GM18870 (cell line): ENCODE results near the gene ST8SIA5.
"Not testable (repeated sequence)": the region's sequence is repeated elsewhere in the genome, so short reads cannot be mapped to it uniquely, and the experiment has no call there.

Source experiments
- ATAC-seq: cut with Tn5 transposase; IDR thresholded peaks from one replicate; pipeline ENCODE4 v1.9.1; 2021; ENCODE audit warnings: moderate library complexity; ENCODE audit not compliant: unreplicated experiment

Gene ST8SIA5, protein sequence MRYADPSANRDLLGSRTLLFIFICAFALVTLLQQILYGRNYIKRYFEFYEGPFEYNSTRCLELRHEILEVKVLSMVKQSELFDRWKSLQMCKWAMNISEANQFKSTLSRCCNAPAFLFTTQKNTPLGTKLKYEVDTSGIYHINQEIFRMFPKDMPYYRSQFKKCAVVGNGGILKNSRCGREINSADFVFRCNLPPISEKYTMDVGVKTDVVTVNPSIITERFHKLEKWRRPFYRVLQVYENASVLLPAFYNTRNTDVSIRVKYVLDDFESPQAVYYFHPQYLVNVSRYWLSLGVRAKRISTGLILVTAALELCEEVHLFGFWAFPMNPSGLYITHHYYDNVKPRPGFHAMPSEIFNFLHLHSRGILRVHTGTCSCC

GRCh38 chr18:46756559-46757201 is at the start of gene ST8SIA5:
Gene ST8SIA5, minus strand, starts transcription at chr18:46757053. Its CDS starts 545 bp downstream, at chr18:46756508.
- no peak for ATAC-seq

DNA sequence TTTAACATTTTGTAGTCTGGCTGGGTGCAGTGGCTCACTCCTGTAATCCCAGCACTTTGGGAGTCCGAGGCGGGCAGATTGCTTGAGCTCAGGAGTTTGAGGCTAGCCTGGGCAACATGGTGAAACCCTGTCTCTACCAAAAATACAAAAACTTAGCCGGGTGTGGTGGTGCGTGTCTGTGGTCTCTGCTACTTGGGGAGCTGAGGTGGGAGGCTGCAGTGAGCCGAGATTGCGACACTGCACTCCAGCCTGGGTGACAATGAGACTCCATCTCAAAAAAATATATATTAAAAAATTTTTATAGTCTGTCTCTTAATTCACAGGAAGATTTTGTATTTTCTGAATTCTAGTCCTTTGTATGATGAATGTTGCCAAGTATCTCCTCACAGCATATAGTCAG is 39.1 kb upstream of the ST8SIA5 start:
- not testable (repeated sequence) for ATAC-seq

GRCh38 chr18:46794607-46795006 is 37.8 kb upstream of the ST8SIA5 start:
- no peak for ATAC-seq

DNA sequence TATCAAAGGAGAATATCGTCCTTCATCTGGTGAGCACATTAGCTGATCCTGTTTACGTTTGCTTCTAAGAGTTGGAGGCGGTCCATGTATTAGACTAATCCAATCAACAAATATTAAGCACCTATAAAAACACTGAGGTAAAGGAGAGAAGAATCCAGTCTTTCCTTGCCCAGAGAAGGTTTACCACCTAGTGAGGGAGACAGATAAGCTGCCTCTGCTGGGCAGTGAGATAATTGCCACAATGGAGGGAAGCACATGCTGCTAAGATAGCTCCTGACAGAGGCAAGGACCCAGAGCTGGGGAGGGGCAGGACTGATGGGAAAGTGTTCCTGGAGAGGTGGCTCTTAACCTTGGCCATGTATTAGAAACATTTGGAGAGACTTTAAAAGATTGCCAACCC is 36.7 kb upstream of the ST8SIA5 start:
- ATAC-seq: no peak

DNA sequence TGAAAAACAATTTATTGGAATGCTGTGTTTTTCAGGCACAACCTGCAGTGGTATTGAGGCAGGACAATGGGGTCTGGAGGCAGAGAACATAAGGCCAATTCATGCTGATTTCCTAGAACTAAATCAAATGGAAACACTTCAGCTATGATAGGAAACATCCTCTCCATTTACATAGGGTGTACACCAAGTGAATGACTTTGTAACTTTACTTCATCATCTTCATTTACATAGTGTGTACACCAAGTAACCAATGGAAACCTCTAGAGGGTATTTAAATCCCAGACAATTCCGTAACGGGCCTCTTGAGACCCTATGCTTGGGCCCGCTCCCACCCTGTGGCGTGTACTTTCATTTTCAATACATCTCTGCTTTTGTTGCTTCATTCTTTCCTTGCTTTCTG is 32.2 kb upstream of the ST8SIA5 start:
- ATAC-seq: no peak

DNA sequence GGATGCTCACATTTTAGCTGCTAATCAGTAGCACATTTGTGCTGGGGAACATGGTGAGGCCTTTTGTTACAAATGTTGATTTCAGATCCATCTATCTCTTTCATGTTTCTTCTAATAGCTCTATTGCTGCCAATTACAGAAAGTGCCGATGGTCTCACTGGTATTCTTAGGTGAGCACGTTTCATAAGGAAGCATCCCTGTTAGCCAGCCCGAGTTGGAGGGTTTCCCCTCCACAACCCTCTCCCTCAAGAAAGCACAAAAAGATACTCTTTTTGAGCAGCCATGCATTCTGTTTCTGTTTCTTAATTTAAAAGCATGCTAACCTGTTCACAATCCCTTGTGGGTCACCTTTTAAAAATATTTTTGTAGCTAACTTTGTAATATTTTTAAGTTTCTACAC is 30.8 kb upstream of the ST8SIA5 start:
- ATAC-seq: no peak

DNA sequence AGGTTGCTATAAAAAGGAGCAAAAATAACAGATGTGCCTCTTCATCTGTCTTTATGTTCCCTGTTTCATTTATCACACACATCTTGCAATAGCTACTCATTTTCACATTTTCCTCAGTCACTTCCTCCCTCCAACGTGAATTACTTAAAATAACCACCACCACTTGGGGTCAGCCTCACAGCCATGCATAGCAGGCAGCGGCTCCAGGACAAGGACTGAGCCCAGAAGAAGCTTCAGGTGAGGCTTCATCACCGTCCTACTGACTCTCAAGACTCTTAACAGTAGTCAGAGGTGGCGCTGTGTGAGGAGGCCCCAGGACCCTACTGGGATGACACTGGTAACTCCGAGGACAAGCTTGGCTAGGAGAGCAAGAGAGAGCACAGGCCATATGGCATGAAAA is 15.5 kb upstream of the ST8SIA5 start:
- ATAC-seq: no peak

GRCh38 chr18:46771141-46771540 is 14.3 kb upstream of the ST8SIA5 start:
- ATAC-seq: no peak

DNA sequence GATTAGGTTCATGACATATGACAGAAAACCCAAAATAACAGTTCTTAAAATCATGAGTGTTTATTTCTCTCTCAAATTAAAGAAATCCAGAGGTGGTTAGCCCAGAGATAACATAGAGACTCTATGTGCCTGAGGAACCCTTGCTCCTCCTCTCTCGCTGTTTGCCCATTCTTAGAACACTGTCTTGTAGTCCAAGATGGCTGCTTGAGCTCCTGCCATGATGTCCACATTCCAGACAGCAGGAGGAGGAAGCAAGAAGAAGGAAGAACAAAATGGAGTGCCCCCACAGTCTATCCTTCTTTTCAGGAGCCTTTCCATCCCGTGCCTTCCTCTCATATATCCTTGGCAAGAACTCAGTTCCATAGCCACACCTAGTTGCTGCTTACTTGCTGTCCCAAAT is 13.9 kb upstream of the ST8SIA5 start:
- ATAC-seq: no peak

DNA sequence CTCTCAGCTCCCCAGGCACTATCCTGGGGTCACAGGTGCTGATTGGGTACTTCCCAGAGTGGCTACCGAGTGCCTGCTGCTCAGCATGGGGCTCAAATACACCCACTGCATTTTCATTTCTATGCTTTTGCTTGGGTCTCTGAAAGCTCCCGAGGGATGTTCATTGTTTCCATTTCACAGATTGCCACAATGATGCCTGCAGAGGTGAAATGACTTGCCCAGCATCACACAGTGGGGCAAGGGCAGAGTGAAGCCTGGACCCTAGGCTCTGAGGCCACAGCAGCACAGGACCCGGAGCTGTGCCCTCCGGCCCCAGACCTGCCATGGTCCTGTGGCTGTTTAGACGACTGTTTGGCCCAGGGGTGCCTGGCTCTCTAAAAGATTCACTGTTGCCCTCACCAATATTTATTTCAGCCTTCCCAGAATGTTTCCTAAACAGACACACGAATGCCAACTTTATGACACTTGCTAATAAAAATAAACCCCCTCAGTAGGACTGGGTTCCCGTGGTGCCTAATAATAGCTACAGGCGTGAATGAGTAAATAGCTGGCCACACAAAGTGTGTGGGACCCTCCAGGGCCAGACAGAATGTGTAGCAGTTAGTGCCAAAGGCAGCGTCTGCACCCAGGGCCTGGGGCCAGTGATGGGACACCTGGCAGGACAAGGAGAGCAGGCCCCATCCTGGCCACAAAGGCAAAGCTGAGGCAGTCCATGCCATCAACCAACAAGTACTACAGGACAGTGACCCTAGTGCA is 11.5 kb upstream of the ST8SIA5 start:
- ATAC-seq: no peak

DNA sequence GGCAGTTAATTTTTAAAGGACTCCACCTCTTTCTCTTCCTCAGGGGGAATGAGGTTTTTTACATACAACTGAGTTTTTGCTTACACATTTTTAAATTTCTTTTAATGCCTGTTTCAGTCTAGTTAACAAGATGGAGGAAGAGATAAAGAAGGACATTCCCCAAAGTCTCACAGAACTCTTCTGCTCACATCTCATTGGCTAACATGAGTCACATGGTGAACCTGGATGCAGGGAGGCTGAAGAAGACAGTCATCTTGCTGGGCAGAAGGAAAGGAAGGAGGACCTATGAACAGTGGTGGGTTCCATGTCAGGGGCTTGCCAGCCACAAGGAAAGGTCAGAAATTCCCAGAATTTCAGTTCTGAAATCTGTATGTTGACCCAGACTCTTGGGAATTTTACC is 10.4 kb upstream of the ST8SIA5 start:
- no peak for ATAC-seq

DNA sequence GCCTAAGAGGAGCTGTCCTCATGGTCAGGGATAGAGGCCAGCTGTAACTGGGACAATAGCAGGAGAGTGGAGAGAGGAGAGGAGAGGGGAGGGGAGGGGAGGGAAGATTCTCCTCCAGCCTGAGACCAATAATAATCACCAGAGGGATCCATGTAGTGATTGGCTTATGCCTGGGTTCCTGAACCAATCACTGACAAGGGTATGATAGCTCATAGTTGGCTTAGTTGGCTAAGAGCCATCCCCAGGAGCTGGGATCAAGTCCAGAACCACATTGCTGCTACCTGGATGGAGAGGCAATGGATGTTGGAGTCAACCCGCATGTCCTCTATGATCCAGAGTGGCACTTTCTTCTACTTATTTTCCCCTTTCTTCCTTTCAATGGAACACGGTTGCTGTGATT is 7.7 kb upstream of the ST8SIA5 start:
- ATAC-seq: no peak

- no peak for ATAC-seq
These were observed 4.4 kb upstream of the ST8SIA5 start for GRCh38 chr18:46761059-46761769.

DNA sequence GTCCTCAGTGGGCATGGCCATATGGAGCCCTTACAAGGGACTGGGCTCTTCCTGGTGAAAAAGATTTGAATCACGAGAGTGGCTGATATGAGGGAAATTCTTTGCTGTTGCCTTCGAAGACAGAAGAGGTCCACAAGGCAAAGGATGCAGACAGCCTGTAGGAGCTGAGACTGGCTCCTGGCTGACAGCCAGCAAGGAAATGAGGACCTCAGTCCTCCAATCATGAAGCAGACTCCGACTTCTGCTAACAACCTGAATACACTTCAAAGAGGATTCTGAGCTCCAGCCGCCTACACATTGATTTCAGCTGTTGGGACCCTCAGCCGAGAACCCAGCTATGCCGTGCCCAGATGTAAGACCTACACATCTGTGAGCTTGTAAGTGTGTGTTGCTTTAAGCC is 3.0 kb upstream of the ST8SIA5 start:
- ATAC-seq: no peak

GRCh38 chr18:46756025-46756558 is 761 bp downstream of the ST8SIA5 start:
- no peak for ATAC-seq

DNA sequence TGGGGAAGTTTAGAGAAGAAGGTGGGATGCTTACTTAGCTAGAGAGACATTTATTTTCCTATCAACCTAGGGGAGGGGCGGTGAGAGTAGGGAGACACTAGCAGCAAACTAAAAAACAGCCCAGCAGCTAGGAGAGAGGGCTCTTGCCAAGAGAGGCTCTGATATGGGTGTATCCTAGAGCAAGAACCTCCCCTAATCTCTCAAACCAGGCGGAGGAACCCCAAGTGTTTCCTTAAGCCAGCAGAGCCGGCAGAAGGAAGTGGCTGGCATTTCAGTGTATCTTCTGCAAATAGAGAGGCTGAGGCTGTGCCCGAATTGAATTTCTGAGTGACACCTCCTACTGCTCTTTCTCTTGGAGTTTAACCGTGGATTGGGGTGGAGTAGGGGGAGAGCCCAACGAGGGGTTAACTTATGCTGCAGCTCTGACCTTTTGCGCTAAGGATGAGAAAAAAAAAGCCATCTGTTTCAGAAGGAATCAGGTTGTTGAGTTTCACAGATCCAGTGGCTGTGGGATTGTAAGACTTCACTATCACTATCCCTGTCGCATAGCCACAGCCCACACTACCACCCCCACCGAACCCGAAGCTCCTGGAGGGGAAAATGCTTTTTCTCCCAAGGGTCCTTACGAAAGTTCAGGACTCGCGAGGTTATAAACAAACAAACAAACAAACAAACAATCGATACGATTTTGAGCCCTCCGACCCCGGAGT is 1.4 kb downstream of the ST8SIA5 start:
- ATAC-seq: no peak

- no peak for ATAC-seq
These were observed 2.1 kb downstream of the ST8SIA5 start for GRCh38 chr18:46754661-46755292.

- ATAC-seq: no peak
These were observed 2.7 kb downstream of the ST8SIA5 start for GRCh38 chr18:46754188-46754587.

GRCh38 chr18:46751882-46752281 is 5.0 kb downstream of the ST8SIA5 start:
- ATAC-seq: no peak

DNA sequence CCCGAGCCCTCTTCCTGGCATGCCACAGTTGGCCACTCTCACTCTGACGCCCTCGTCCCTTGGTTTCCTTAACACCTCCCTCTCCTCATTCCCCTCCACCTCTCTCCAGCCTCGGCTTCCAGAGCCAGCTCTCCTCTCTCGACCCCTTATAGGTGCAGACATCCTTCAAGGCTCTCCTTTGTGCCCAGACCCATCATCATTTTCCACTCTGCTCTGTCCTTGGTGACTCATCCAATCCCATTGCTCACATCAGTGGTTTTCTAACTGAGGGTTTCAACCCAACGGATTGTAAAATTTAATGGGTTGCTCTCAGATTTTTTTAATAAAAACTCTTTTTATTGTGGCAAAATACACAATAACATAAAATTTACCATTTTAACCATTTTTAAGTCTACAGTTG is 6.2 kb downstream of the ST8SIA5 start:
- no peak for ATAC-seq
